Measurements from ENCODE around the gene HOTAIR.

- TF ChIP-seq ZFP30 (CRISPR knock-in tag; IDR thresholded peaks at IDR 0.05) (no peak), PATZ1 (CRISPR knock-in tag; IDR thresholded peaks at IDR 0.05; ENCODE audit: borderline replicate concordance) (no peak), ESRRG (CRISPR knock-in tag; IDR thresholded peaks at IDR 0.05) (no peak), CSRNP3 (CRISPR knock-in tag; IDR thresholded peaks at IDR 0.05) (no peak), TCF4 (CRISPR knock-in tag; IDR thresholded peaks at IDR 0.05; ENCODE audit: borderline replicate concordance) (no peak), TOX (CRISPR knock-in tag; IDR thresholded peaks at IDR 0.05; ENCODE audit: borderline replicate concordance) (no peak), ISL1 (CRISPR knock-in tag; IDR thresholded peaks at IDR 0.05) (no peak), ZNF70 (CRISPR knock-in tag; IDR thresholded peaks at IDR 0.05) (no peak), SNAI2 (CRISPR knock-in tag; IDR thresholded peaks at IDR 0.05) (no peak), OSR1 (CRISPR knock-in tag; IDR thresholded peaks at IDR 0.05) (no peak), POU6F1 (CRISPR knock-in tag; IDR thresholded peaks at IDR 0.05; ENCODE audit: borderline replicate concordance, low read depth) (no peak), BACH2 (CRISPR knock-in tag; IDR thresholded peaks at IDR 0.05; ENCODE audit: borderline replicate concordance) (no peak), ZFP3 (CRISPR knock-in tag; IDR thresholded peaks at IDR 0.05) (no peak)
Measured at GRCh38 chr12:53970451-53970850, 4.3 kb downstream of the HOTAIR start.
